Effector CD4-positive, alpha-beta T cell (primary cell): ENCODE data around the gene BTN3A1.
"Not testable (repeated sequence)": the region's sequence is repeated elsewhere in the genome, so short reads cannot be mapped to it uniquely, and the experiment has no call there.

ENCODE experiments used
- DNase-seq: peaks from one replicate; pipeline ENCODE4 v3.0.0-alpha.2; 2020
- total RNA-seq: gene quantifications from one replicate; lab custom pipeline; 2026; lab: John Stamatoyannopoulos, UW

The BTN3A1 gene
- 238 reads per million, percentile 94 among the genes with 10 or more reads in this experiment for total RNA-seq

DNA sequence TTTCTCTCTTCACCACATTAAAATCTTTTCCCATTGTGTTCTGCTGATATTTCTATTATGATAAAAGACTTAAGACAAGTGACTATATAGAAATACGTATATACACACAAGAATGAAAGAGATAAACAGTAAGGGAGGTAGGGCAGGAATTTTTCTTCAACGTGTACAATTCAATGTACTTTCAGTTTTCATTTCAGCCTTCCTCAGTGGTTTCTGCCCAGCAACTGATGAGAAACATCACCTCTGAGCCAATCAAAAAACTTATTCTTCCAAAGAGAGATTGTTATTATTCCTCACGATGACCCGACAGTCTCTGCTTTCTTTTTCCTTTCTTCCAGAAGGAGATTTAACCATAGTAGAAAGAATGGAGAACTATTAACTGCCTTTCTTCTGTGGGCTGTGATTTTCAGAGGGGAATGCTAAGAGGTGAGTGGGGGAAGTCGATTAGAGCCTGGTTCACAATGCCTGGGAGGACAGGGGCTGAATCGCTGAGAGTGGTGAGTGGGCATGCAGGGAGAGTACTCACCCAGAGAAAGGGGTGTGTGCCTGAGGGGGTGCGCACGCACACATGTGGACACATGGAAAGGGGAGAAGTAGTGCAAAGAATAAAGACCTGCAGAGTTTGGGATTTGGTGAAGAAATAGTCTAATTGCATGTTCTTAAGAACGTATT, at the start of gene BTN3A1:
Gene BTN3A1, plus strand, starts transcription at position 289 of the 672 bp plus-strand sequence. CDS start 3,289 bp downstream, outside the sequence.
- DNase-seq = peak; percentile 54

DNA sequence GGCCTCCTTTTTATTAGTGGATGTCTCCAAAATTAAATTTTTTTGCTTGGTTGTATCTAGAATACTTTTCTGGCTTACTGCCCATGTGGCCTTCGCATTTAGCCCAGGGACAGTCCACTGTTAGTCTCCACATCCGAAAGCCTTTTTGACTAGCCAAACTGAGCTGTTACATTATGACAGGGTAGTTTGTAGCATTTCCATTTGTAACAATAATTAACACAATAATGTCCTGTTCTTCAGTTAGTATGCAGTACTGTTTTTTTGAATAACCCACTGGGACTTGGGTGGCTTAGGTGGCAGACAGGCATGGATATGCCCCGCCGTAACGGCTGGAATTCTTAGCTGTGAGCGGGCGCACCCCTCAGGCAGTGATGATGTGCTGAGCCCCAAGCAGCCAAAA, 49.8 kb upstream of the BTN3A1 start:
- DNase-seq = no peak

DNA sequence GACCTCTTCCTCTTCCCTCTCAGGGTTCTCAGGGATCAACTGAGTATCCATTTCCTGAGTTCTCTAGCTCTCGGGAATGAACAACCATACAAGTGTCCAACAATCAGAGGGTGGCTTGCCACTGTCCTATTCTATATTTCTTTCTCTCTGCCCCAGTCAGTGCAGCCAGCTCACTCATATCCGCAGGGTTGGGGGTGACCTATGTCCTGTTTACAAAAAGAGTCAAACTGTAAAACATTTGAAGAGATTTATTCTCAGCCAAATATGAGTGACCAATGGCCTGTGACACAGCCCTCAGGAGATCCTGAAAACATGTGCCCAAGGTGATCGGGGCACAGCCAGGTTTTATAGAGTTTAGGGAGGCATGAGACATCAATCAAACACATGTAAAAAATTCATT, 47.9 kb upstream of the BTN3A1 start:
- DNase-seq = no peak

DNA sequence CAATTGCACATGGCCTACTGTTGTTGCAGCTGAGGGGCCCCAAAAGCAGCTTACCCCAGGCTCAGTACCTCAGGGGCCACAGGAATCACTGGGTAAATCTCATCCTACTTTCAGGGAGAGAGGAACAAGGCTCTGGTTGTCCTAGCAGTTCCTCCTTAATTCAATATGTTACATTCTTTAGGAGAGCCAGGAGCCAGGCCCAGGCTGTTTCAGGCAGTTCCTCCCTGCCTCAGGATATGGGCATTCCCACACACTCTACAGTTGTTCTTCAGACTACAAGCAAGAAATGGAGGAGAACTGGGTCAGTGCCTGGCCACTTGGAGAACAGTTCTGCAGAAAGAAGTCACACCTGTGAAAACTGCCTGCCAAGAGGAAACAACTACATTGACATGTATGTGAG, 46.7 kb upstream of the BTN3A1 start:
- no peak for DNase-seq

DNA sequence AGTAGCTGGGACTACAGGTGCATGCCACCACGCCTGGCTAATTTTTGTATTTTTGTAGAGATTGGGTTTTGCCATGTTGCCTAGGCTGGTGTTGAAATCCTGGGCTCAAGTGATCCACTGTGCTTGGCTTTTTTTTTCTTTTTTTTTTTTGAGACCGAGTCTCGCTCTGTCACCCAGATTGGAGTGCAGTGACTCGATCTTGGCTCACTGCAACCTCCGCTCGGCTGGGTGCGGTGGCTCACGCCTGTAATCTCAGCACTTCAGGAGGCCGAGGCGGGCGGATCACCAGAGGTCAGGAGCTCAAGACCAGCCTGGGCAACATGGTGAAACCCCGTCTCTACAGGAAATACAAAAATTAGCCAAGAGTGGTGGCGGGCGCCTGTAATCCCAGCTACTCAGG, 44.5 kb upstream of the BTN3A1 start:
- not testable (repeated sequence) for DNase-seq

DNA sequence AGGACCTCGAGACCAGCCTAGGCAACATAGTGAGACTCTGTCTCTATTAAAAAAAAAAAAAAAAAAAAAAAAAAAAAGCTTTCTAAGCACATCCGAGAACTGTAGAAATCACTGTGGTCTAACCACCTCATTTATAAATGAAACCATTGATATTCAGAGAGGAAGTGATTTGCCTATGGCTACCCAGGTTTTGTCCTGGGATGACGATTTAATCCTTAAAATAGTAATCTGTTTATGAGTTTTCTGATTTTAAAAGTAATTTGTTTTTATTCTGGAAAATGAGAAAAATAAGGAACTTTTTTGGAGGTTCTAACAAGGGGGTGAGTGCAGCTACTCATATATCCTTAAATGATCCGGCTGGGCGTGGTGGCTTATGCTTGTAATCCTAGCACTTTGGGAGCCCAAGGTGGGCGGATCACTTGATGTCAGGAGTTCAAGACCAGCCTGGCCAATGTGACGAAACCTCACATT, 43.5 kb upstream of the BTN3A1 start:
- DNase-seq = no peak

DNA sequence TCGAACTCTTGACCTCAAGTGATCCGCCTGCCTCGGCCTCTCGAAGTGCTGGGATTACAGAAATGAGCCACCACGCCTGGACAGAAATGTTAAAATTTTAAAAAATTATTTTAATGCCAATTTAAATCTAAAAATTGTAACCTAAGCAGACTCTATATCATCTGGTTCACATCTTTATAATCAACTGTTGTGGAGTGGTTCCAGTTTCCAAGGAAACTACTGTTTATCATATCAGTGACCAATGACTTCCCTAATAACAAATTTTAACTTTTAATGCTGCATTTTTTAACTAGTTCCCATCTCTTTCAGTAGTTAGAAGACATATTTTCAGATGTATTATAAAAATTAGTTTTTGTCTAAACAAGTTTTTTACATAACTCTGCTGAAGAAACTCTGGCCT, 42.3 kb upstream of the BTN3A1 start:
- DNase-seq = no peak

DNA sequence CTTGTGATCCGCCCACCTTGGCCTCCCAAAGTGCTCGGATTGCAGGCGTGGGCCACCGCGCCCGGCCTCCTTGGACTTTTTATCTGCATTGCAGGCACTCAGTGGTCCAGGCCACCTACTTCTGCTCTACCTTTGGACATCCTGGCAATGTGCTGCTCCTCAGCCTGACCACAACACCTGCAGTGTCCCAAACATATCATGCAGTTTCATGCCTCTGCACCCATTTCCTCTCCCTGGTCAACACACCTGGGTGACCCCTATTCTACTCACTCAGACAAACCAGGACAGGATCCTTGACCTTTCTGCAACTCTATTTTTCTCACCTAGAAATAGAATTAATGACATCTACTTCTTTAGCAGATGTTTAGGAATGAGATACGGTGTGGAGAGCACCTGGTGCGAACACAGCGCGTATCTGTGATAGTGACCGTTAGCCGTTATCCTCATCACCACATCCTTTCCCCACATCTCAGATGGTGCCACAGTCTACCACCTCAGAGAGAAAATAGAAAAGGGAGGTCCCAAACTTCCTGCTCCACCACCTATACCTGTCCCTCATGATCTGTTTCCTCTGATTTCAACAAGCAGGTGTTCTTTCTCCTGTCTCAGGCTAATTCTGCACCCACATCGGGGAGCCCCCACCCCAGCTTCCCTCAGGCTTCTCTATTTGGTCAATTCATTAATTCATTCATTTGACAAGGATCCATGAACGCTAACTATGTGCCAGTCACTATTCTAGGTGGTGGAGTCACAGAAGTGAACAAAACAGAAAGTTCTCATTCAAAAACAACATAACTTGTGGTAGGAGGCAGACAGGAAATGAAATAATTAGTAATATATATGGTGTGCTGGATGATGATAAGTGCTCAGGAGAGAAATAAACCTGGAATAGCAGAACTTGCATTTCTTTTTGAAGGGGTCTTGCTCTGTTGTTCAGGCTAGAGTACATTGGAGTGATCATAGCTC, 41.3 kb upstream of the BTN3A1 start:
- DNase-seq = no peak

DNA sequence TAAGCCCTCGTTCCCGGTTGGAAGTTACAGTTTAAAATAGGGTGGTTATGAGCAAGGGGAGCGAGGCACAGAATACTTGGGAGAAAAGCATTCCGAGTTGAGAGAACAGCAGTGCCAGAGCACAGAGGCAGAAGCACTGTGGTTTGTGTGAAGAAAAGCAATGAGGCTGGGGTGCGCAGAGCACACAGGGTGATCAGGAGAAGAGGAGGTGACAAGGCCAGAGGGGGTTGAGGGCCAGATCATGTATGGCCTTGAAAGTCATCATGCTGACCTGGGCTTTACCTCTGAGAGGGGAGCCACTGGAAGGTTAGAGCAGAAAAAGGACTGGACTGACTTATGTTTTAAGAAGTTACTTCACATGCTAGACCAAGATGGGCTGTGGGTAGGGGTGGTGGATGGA, 40.5 kb upstream of the BTN3A1 start:
- no peak for DNase-seq

DNA sequence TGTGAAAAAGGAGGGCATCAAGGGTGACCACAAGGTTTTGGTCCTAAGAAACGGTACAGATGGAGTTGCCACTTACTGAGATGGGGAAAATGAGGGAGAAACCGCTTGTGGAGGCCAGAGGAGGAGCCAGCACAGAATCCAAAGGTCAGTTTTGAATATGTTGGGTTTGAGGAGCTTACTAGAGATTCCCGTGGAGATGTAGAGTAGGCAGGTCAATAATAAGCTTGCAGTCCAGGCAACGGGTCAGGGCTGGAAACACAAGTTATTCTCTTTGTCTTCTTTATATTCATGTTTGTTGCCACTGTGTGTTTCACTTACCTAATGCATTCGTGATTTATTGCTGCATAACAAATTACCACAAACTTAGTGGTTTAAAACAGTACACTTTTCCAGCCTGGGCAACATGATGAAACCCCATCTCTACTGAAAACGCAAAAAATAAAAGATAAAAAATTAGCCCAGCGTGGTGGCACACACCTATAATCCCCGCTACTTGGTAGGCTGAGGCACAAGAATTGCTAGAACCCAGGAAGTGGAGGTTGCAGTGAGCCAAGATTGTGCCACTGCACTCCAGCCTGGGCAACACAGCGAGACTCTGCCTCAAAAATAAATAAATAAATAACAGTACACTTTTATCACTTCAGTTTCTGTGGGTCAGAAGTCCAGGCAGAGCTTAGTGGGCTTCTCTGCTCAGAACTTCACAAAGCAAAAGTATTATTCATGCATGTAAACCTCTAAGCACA, 39.8 kb upstream of the BTN3A1 start:
- DNase-seq = no peak

DNA sequence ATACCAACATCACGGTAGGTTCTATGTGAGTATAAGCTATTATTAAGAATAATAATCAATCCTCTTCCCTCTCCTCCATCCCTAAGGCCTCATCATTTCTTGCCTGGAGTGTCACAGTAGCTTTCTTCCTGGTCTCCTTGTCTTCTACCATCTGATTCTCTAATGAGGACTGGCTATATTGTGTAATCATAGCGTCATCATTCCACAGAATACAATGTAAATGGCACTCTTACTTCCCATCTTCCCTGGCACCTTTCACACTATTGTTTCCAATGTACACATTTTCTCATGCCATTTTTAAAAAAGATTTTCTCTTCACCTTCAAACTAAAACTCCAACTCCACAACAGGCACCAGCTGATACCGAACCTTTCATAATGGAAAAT, 39.2 kb upstream of the BTN3A1 start:
- DNase-seq = no peak

DNA sequence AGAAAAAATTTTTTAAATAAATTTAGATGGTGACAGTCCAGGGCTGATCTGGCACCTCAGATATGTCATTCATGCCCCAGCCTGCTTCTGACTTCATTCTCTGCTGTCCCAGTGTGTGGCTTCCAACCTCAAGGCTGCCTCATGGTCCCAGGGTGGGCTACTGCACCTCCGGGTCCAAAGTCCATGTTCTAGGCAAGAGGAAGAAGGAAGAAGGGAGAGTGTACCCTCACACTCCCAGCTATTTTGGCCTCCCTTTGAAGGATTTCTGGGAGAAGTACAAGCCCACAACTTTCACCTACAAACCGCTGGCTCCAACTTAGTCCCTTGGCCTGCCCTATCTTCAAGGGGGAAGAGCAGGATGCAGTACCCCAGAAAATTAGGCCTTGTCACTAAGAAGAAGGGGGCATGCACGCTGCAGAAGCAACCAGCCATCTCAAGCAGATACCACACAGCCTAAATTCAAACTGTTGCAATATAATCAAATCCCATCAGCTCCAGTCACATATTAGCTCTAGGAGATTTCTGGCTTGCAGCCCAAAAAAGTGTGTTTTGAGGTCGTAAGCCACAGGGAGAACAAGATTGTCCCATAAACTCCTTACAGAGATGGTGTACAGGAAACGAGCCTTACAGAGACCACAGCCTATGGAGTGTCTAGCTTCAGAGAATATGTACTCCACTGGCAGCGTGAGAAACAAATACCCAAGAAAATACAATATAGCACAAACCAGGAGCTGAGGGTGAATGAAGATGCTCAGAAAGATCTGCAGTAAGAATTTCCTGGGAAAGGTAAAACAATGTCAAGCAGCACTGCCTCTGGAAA, 38.0 kb upstream of the BTN3A1 start:
- DNase-seq = no peak

DNA sequence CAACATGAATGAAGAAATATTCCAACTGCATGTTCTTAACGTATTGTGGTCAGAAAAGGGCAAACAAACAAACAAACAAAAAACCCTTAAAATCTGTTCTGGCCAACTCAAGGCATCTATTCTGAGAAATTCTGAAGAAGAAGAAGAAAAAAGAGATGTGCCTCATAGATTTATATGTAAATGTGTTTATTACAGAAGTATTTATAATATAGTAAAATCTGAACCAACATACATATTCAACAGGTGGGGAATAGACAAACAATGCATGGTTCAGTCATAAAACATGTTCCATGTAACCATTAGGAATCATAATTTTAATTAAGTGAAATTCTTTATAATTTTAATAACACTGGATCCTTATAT, 36.5 kb upstream of the BTN3A1 start:
- no peak for DNase-seq

DNA sequence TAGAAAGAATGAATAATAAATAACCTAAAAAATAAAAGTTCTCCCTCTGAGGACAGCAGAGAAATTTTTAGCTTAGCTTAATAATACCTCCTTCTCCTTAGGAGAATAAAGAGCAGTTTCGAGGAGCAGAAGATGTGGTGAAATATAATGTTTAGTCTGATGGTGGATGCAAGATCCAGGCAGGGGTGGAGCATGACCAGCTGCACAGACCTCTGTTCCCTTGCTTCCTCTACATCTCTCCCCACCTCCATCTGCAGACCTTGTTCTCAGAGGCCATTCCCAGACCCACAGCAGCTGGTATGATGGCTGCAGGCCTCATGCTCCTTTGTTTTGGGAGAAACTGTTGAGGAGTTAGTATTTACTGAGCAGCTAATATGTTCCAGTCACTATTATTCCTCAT, 35.6 kb upstream of the BTN3A1 start:
- DNase-seq = no peak

DNA sequence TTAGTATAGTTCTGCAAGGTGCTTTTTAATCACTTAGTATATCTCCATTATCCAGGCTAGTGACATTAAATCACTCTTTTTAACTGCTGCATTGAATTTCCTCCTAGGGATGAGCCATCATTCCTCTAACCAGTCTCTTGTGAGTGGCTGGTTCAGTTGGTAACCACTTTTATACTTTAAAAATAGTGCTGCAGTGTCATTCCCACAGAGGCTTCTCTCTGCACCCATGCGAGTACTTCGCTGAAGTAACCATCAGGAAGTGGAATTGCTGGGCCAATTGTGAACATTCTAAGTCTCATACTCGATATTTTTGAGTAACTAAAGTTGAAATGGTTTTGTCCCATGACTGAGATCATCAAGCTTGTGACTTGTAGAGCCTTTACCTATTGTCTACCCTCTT, 35.0 kb upstream of the BTN3A1 start:
- no peak for DNase-seq

DNA sequence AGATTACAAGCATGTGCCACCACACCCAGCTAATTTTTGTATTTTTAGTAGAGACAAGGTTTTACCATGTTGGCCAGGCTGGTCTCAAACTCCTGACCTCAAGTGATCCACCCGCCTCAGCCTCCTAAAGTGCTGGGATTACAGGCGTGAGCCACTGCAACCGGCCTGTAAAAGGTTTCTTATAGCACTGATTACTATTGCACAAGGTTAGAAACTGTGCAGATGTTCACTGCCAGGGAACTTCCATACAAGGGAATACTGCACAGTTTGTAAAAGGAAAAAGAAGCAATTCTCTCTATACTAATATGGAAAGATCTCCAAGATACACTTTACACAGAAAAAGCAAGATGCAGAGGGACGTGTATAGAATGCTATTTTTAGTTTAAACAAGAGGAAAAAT, 30.3 kb upstream of the BTN3A1 start:
- not testable (repeated sequence) for DNase-seq

DNA sequence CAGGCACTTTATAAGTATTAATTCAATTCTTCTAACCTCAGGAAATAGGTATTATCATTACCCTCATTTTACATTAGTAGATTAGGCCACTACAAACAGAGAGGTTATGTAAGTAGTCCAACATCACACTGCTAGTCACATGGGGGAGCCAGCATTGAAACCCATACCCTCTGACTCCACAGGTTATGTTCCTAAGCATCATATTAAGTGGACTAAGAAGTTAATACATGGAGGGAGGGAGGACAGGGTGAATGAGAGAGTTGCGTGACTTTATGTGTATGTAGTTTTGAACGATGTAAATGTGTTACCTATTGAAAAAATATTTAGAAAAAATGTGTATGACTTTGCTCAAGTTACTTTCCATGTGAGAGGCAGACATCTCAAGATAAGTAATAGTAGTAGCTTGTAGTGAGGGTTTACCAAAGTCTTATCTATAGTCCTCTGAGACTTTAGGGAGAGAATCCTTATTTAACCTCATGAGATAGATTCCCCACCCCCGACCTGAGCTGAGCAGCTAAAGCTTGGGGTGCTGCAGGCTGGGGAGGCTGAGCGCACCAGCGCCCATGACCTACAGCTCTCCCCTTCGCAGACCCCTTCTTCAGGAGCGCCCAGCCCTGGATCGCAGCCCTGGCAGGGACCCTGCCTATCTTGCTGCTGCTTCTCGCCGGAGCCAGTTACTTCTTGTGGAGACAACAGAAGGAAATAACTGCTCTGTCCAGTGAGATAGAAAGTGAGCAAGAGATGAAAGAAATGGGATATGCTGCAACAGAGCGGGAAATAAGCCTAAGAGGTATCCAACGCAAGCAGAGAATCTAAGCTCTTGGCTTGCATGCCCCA, 29.5 kb upstream of the BTN3A1 start:
- no peak for DNase-seq

DNA sequence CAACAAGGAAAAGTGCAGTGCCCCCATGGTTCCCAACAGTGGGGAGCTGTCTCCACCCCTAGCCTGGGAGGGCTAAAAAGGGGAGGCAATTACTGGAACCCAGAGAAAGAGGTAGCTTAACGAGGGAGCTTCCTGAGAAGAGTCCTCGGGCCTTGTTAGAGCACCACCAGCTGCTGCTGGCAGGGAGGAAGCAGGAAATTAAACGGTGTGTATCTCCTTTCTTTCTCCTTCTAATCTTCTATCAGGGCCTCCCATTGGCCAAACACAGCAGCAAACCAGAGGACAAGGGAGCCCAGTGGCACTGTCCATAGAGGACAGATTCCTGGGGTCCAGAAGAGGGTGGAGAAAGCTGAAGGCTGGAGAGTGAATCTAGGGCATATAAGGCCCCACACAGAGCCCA, 26.8 kb upstream of the BTN3A1 start:
- no peak for DNase-seq

DNA sequence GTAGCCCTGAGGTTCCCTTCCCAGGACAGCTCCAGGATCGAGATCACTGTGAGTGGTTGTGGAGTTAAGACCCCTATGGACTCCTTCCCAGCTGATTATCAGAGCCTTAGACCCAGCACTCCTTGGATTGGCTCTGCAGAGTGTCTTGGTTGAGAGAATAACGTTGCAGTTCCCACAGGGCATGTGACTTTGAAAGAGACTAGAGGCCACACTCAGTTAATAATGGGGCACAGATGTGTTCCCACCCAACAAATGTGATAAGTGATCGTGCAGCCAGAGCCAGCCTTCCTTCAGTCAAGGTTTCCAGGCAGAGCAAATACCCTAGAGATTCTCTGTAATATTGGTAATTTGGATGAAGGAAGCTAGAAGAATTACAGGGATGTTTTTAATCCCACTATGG, 24.4 kb upstream of the BTN3A1 start:
- no peak for DNase-seq

DNA sequence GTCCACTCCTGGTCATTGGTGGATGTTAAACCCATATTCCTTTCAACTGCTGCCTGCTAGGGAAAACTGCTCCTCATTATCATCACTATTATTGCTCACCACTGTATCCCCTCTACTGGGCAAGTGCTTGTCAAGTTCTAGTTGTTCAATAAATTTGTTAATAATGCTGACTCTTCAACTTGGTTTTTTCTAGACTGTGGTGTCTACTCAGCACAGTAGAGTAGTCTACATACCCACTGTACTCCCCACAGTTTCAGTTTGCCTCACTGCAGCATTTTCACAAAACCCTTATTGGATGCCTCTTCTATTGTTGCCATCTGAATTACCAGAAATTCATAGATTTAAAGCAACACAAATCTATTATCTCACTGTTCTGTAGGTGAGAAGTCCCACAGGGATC, 23.9 kb upstream of the BTN3A1 start:
- not testable (repeated sequence) for DNase-seq

DNA sequence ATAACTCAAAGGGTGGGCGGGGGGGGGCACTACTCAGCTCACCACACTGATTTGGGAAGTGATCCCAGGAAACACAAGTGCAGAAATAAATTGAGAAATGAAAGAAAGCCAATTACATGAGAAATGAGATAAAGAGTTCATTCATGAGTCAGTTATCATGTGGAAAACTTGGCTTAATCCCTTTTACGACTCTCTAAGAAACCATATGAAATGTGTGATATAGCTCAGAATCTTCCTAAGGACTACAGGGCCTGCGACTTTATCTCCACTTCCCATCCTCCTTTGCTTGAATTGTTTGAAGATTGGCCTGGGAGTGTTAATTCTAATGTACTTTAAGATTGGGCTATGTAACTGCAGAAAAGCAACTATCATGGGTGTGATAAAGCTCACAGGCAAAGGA, 22.8 kb upstream of the BTN3A1 start:
- DNase-seq = no peak
